HG02759 (cell line): ENCODE measurements around the gene TMIE.
"Not testable (repeated sequence)": the region's sequence is repeated elsewhere in the genome, so short reads cannot be mapped to it uniquely, and the experiment has no call there.

Experiments
- ATAC-seq: cut with Tn5 transposase; IDR thresholded peaks from one replicate; pipeline ENCODE4 v1.9.1; 2021; ENCODE audit warnings: mild to moderate bottlenecking, moderate library complexity; ENCODE audit not compliant: unreplicated experiment

The TMIE gene

DNA sequence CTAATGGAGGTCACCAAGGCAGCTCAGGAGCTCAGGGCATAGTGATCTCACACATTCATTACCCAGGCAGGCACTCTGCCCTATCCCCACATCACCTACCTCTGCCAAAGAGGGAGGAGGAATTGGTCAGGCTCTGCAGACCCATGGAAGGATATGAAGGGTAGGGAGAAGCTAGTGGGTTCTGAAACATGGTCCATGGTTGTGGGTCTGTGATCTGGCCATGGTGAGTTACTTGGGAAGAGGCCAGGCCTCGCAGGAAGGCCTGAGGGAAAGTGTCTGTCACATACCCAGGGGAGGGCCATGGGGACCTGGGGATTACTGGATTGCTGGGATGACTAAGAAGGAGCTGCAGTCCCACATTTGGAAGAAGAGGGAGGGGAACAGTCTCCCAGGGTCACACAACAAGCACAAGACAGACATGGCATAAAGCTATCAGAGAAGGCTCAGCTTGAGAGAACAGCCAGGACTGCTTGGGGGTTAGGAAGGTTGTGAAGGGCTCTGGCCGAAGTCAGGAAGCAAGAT, 17.9 kb downstream of the TMIE start:
- no peak for ATAC-seq

DNA sequence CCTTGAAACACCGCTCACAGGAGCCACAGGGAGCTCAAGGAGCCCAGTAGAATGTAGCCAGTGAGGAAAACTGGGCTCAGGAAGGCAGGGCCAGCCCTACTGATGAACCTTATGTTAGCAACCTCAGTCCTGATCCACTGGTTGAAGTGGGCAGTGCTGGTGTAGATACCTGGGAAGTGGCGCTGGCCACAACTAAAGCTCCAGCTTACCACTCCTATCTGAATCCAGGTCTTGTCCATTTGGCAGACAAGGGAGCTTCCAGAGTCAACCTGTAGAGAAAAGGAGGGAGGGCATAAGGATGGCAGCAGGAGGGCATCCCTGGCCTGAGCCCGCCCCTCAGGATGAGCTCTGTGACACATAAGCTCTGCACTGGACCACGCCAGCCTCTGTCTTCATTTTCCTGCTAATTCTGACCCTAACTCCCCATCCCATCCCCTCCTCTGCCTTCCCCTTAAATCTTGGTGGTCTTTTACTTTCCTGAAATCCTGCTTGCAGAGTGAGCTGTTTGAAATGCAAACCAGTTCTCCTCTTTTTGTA, 18.6 kb downstream of the TMIE start:
- ATAC-seq: no peak

DNA sequence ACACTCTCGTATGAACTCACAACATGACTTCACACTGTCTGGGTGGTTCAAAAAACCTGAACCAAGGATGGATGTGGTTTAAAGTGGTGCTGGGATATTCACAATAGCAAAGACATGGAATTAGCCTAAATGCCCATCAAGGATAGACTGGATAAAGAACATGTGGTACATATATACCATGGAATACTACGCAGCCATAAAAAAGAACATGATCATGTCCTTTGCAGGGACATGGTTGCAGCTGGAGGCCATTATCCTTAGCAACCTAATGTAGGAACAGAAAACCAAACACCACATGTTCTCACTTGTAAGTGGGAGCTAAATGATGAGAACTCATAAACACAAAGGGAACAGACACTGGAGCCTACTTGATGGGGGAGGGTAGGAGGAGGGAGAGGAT, 19.8 kb downstream of the TMIE start:
- ATAC-seq: no peak

DNA sequence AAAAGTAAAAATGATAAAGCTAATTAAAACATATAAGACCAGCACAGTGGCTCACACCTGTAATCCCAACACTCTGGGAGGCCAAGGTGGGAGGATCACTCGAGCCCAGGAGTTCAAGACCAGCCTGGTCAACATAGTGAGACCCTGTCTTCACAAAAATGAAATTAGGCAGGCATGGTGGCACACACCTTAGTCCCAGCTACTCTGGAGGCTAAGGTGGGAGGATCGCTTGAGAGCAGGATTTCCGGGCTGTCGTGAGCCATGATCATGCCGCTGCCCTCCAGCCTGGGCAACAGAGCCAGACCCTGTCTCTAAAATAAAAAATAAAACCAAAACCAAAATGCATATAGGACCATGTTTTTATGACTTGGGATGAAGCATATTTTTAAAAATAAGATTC, 21.3 kb downstream of the TMIE start:
- no peak for ATAC-seq

DNA sequence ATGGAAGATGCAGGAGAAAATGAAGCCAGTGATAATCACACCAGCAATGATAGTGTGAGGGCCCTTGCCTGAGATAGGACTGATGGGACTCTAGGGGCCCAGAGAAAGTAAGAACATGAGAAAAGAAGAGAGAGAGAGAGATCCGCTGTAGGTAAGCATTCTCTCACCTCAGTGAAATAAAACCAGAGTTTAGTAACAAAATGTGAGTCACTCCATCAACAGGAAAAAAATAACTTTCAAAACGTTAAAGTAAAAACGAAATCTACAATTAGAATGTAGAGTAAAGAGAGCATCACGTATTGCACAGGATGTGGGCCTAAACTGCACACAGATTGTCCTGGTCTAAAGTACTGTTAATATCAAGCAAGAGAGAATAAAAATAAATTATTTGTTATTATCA, 23.2 kb downstream of the TMIE start:
- no peak for ATAC-seq

DNA sequence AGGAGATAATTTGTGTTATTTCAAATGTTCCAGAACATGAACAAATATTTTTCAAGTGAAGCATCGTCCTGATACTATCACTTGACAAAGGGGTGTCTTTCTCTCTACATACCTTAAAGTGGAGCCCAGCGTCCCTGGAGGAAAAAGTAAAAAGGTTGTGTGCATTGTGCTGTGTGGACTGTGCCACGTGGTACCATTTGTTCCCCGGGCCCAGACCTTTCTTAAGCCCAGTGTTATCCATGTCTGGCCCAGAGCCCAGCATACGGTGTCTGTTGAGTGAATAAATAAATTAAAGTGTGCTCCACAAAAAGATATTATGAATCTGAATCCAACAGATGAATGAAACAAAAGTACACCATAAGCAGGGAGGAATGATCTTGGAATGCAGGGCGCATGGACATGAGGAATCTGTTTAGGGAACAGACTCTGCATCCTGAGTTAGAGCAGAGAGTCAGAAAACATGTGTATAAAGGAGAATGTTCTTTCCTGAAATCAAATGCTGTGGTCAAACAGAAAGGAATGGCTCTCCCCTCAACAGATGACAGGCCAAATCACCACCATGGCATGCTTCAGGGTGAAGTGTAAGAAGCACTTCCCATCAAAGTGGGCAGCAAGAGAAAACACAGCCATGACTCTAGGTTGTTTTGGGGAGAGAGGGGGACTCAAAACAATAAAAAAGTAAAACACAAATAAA, 24.6 kb downstream of the TMIE start:
- no peak for ATAC-seq

DNA sequence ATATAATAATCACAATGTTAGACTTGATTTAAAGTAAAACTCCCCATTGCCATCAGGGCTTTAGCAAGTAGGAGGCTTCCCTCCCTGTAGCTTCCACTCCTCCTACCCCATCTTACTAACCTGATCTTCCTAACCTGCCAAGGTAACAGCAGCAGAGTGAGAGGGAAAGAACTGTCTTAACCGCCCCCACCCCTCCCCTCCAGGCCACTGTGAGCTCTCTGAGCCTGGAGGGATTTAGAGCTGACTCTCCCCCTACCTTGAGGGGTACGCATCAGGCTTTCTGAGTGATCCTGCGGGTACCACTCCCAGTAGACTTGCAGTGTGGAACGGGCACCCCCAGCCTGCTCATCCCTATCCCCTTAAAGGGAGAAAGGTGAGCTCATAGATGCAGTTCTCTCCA, 27.8 kb downstream of the TMIE start:
- ATAC-seq: no peak

DNA sequence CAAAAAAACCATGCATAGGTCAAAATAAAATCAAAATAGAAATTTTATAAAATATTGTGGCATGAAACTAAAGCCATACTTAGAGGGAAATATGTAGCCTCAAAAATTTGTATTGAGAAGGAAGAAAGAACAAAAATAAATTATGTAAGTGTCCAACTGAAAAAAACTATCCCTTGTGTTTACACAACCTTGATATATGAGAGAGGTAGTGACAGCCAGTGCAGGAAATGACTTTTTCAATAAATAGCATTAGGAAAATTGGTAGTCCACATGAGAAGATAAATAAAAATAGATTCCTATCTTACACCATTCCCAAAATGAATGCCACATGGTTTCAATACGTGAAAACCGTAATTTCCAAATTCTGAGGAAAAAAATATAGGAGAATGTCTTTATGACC, 29.6 kb downstream of the TMIE start:
- no peak for ATAC-seq

DNA sequence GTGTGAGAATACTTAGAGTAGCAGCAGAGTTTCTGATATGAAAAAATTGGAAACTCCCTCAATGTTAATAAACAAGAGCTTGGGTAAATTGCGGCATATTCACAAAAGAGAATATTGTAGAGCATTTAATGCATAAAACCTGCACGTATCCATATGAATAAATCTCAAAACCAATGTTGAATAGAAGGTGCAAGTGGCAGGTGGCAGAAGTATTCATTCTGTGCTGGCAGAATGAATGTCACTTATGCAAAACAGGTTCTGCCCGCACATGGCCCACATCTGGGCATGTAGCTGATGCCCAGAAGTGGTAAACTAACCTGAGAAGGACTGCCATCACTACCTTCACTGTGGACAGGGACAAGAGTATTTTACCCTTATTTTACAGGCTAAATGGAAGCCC, 30.6 kb downstream of the TMIE start:
- no peak for ATAC-seq

DNA sequence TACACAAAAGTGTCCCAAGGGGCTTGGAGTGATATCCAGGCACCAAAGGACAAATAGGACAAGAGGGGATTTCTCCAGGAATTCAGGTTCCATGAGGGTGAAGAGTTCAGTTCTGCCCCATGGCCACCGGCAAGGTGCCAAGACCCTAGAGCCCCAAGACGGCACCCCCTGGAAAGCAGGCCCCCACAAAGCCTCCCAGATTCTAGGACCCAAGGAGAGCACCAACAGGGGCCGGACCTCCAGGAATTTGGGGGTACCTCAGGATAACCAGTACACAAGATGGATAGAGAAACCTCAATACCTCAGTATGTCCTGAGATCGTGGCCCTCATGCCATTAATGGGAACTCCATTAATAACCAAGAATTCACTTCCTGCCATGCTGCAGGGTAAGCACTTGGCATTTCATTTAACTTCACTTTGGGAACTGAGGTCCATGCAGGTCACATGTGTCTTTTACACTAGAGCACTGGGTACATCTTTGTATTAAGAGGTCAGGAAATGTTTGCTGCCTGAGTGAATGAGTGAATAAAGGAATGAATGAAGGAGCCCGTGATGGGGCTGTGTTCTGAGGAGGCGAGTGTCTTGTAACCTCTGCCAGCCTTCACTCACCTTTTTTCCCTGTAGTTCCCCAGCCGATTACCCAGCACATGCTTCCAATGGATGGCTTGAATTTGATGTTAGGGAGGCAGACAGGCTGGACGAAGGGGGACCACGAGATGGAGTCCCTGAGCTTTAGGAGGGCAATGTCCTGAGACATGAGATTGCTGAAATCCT, 32.0 kb downstream of the TMIE start:
- ATAC-seq: no peak

DNA sequence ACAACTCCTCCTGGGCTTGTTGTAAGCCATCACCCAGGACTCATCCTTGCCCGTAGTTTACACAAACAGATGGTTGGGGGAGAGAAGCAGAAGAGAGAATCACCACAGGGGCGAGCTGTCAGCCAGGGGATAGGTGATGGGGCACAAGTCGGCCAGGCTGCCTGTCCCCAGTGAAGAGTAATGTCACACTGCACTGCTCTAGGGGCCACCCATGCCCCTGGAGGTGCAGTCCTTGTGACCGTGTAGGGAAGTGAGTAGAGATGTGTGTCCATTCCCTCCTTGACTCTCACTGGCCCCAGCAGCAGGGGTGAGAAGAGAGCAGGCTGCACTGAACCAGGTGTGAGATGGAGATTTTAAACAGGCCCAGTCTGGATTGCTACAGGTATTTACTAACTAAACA, 33.6 kb downstream of the TMIE start:
- ATAC-seq: no peak

DNA sequence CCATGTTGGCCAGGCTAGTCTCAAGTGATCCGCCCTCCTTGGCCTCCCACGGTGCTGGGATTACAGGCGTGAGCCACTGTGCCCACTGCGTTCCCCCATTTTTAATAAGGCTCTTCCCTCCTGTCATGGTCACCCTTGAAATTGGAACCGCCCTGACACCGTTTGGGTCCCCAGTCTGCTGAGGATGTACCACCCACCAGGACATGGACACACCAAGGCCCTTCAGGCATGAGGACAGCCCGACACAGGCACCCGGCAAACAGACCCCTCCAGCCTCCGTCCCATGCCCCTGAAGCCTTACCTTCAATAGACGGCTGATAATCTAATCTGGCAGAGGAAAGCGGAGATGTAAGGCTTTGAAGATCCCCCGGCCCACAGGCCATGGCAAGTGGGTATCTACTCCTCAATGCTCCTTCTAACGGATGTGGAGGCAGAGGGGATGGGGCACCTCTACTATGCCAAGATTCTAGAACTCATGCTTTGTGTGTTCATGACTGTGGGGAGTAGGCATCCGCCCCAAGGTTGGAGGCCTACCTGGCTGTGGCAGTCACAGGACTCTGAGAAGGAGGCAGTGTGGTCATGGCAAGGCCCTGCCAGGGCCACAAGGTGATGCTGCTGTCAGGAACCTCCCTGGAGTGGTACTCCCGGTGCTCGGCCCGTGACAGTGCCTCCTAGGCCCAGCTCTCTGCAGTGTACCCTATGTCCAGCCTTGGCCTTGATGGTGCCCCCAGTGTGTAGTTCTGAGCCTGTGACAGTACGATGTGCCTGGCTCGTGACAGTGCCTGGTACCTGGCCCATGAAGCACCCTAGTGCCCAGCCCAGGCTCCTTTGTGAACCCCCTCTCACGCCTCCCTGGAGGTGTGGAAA, 35.0 kb downstream of the TMIE start:
- no peak for ATAC-seq

DNA sequence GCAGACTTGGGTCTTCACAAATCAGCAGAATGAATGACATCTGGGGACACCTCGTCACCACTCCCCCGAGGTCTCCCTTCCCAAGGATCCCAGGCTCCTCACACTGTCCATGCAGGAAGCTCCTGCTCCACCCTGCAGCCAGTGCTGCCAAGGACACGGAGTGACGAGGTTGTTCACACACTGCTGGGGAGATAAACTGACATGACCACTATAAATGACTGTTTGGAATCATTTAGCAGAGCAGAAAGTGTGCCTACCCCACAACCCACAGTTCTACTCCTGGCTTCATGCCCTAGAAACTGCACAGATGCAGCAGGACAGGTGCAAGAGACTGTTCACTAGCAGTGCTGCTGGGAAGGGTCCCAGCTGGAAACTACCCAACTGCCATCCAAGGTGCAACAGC, 36.1 kb downstream of the TMIE start:
- no peak for ATAC-seq

DNA sequence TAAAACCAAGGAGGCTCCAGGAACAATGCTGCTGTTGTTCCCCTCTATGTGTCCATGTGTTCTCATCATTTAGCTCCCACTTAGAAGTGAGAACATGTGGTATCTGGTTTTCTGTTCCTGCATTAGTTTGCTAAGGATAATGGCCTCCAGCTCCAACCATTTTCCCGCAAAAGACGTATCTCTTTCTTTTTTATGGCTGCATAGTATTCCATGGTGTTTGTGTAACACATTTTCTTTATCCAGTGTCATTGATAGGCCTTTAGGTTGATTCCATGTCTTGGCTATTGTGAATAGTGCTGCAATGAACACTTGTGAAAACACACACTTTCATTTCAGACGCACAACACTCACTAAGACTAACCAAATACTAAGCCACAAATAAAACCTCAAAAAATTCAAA, 38.4 kb downstream of the TMIE start:
- ATAC-seq: not testable (repeated sequence)

DNA sequence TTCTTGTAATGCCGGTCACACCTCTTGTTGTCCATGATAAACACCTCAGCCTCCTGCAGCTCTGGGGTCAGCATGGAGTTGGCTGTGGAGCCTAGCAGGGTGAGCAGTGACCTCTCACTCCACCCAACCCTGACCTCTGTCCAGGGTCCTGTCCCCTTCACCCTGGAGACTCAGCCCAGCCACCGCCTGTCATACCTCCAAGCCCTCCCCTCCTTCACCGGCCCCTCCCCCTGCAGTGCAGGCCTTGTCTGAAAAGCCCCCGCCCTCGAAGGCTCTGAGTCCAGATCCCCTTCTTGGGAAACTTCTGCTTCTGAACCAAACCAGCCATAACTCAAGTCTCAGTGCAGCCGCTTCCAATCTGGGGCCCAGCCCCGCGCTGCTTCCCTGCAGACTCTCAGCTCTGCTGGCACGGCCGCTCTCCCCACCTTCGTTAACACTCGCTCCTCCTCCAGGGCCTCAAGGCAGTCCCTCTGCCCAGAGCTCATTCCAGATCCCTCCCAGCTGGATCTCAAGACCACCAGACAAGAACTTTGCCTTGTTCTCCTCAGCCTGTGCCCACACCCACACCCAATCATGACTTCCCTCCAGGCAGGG, 41.9 kb downstream of the TMIE start:
- no peak for ATAC-seq

DNA sequence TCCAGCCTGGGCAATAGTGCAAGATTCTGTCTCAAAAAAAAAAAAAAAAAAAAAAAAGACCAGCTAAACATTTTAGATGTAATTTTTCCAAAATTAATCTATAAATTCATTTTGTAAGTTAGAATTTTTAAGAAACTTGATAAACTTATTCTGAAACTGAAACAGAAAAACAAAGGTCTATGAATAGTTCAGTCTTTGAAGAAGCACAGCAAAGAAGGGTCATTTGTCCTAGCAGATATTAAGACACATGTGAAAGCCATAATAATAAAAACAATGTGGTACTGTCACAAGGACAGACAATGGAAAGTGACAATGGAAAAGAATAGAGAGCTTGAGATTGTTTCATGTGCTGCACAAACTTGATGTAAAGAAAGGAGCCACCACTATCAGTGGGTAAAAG, 45.5 kb downstream of the TMIE start:
- no peak for ATAC-seq

DNA sequence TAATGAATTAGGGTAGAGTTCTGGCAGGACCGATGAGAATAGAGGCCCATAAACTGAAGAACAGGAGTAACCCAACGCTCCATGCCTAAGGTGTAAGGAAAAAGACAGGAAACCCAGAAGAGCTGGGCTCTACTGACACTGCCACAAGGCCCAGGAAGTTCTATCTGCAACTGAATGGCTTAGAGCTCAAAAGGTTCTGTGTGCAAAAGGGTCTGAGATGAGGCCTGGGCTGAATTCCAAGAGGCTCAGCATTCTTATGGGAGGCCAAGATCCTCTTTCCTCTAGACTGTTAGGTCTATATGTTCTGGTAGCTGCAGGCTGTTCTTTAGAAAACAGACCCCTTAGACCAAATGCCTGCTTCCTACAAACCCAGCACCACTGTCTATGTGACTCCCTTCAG, 47.0 kb downstream of the TMIE start:
- ATAC-seq: no peak

DNA sequence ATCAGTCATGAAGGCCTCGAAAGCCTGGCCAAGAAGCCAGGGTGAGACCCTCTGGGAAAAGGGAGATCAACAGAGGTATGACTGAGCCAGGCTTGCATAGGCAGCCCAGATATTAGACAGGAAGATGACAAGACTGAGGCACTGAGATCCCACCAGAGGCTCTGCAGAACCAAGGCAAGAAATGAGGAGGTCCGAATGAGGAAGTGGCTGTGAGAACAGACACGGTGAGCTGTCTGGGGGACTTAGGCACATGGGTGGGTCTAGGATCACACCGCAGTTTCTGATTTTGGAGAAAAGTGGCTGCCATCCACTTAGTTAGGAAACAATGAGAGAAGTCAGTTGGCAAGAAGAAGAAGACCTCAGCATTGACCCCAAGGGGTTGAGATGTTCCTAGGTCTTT, 47.9 kb downstream of the TMIE start:
- ATAC-seq: no peak

DNA sequence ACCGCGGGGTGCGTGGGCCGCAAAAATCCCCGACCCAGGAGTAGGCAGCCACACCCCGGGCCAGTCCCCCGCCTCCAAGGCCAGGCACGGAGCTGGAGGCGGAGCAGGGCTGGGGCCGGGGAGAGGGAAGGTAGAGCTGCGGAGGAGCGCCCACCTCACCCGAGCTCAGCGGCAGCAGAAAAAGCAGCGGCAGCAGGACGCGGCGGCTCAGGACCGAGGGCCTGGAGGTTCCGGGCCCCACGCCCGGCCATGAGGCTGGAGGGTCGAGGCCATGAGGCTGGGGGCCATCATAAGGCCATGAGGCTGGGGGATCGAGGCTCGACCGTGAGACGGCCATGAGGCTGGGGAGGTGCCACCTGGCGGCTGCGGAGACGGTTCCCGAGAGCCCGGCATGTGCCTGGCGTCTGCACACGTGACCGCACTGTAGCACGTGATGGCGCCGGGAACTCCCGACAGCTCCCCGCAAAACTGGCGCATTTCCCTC, 49.4 kb downstream of the TMIE start:
- no peak for ATAC-seq

DNA sequence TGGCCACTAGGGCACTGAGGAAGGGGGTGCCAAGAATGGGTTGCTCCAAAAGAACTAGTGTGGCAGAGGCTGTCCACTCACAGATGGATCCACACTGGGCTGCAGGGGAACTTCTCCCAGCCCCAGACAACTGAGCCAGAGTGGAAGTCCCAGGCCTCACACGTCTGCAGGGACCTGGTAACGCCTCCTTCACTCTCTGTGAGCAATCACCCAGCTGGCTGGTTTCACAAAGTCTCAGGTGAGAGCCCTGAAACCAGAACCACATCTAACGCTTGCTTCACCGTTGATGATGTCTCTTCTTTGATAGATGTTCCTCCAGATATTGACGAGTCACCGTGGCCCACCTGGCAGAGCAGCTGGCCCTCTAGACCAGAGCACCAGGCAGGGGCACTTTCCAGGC, 51.9 kb downstream of the TMIE start:
- ATAC-seq: not testable (repeated sequence)

DNA sequence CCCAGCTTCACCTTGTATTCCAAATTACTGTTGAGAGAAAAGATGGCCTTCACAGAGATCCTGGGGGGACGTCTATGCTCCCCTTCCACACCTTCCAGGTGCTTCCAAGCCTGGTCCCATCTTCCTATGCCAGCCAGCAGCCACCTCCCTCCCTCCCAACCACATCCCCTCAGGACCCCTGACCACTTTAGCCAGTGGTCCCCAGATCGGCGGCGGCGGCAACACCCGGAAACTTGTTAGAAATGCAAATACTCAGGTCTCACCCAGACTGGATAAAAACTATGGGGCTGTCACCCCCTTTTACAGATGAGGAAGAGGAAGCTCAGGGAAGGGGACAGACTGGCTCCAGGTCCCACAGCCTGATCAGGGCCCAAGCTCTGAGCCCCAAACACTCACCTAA, 54.5 kb downstream of the TMIE start:
- no peak for ATAC-seq
